ACHN (cell line): ENCODE data around the gene ADGRF1.
"Not testable (repeated sequence)": the region's sequence is repeated elsewhere in the genome, so short reads cannot be mapped to it uniquely, and the experiment has no call there.

ENCODE experiments used
- DNase-seq: peaks from one replicate; pipeline ENCODE4 v3.0.0-alpha.2; 2015
- in situ Hi-C: cut with HindIII; loops from 2 replicates; pipeline ENCODE4 v1.10.0; 2017; ENCODE audit warnings: low sequenced_read_pairs, low pct_ligation_motif_present, low pct_unique_long_range_greater_than_20kb

Gene ADGRF1

GRCh38 chr6:46997646-46998045 lies 44.5 kb downstream of the ADGRF1 start:
- in situ Hi-C loops, result no loop called here
- DNase-seq, result no peak

GRCh38 chr6:46996860-46997641 lies 45.1 kb downstream of the ADGRF1 start:
- in situ Hi-C loops, result no loop called here
- no peak for DNase-seq

GRCh38 chr6:46994933-46995332 lies 47.2 kb downstream of the ADGRF1 start:
- in situ Hi-C loops, result no loop called here
- DNase-seq, result no peak

GRCh38 chr6:46993846-46994245 lies 48.3 kb downstream of the ADGRF1 start:
- DNase-seq, result peak; percentile 71
- in situ Hi-C loops, result no loop called here

- DNase-seq, in situ Hi-C loops: not testable (repeated sequence)
Measured at GRCh38 chr6:46992391-46992790, 49.7 kb downstream of the ADGRF1 start.

GRCh38 chr6:46990818-46991510 lies 51.2 kb downstream of the ADGRF1 start:
- DNase-seq, result peak; percentile 52
- in situ Hi-C loops, result not testable (repeated sequence)

GRCh38 chr6:46990031-46990644 lies 52.0 kb downstream of the ADGRF1 start:
- in situ Hi-C loops, result no loop called here
- DNase-seq, result no peak

- no peak for DNase-seq
- in situ Hi-C loops, result no loop called here
Measured at GRCh38 chr6:46989398-46989797, 52.7 kb downstream of the ADGRF1 start.

- DNase-seq, result no peak
Measured at GRCh38 chr6:46985943-46986342, 56.2 kb downstream of the ADGRF1 start.

GRCh38 chr6:46983007-46983411 lies 59.1 kb downstream of the ADGRF1 start:
- in situ Hi-C loops, result no loop called here
- no peak for DNase-seq

More at GRCh38 chr6:46985943-46986342, 56.2 kb downstream of the ADGRF1 start:
- in situ Hi-C loops, result no loop called here

GRCh38 chr6:46979206-46979605 lies 62.9 kb downstream of the ADGRF1 start:
- DNase-seq, result no peak
- in situ Hi-C loops, result no loop called here

- in situ Hi-C loops, result no loop called here
- no peak for DNase-seq
Measured at GRCh38 chr6:46974786-46975185, 67.3 kb downstream of the ADGRF1 start.

GRCh38 chr6:46973029-46973428 lies 69.1 kb downstream of the ADGRF1 start:
- no peak for DNase-seq
- in situ Hi-C loops, result no loop called here

- DNase-seq, result no peak
- in situ Hi-C loops, result no loop called here
Measured at GRCh38 chr6:46972531-46972930, 69.6 kb downstream of the ADGRF1 start.

- in situ Hi-C loops, result no loop called here
- no peak for DNase-seq
Measured at GRCh38 chr6:46969206-46969605, 72.9 kb downstream of the ADGRF1 start.

- in situ Hi-C loops, result no loop called here
- DNase-seq, result no peak
Measured at GRCh38 chr6:46967826-46968349, 74.2 kb downstream of the ADGRF1 start.

GRCh38 chr6:46964716-46965519 lies 77.2 kb downstream of the ADGRF1 start:
- in situ Hi-C loops, result no loop called here

GRCh38 chr6:46963626-46964025 lies 78.5 kb downstream of the ADGRF1 start:
- in situ Hi-C loops, result no loop called here

More at GRCh38 chr6:46964716-46965519, 77.2 kb downstream of the ADGRF1 start:
- DNase-seq, result no peak

More at GRCh38 chr6:46963626-46964025, 78.5 kb downstream of the ADGRF1 start:
- DNase-seq, result no peak
